A549 treated with AZD9567 at 1 μM for 4 hours (cell line): ENCODE results near the gene CD160. TPM values are rescaled to one million over a fixed set of nuclear protein-coding genes. Genes with fewer than 3 reads are reported as not detected.

ENCODE experiments used
- total RNA-seq: library from RNA; stranded (reverse); fragments of 200-300 nt; extraction: Qiagen RNA extraction; gene quantifications from 5 replicates; pipeline ENCODE4 v1.2.3, GENCODE V29; 2022; ENCODE audit not compliant: insufficient read depth

The CD160 gene, protein sequence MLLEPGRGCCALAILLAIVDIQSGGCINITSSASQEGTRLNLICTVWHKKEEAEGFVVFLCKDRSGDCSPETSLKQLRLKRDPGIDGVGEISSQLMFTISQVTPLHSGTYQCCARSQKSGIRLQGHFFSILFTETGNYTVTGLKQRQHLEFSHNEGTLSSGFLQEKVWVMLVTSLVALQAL
- total RNA-seq, result not detected in 5 replicates

GRCh38 chr1:145719230-145720079 is at the start of gene CD160:
Gene CD160, plus strand, starts transcription at chr1:145719499. Its CDS starts 8,829 bp downstream, at chr1:145728328.

DNA sequence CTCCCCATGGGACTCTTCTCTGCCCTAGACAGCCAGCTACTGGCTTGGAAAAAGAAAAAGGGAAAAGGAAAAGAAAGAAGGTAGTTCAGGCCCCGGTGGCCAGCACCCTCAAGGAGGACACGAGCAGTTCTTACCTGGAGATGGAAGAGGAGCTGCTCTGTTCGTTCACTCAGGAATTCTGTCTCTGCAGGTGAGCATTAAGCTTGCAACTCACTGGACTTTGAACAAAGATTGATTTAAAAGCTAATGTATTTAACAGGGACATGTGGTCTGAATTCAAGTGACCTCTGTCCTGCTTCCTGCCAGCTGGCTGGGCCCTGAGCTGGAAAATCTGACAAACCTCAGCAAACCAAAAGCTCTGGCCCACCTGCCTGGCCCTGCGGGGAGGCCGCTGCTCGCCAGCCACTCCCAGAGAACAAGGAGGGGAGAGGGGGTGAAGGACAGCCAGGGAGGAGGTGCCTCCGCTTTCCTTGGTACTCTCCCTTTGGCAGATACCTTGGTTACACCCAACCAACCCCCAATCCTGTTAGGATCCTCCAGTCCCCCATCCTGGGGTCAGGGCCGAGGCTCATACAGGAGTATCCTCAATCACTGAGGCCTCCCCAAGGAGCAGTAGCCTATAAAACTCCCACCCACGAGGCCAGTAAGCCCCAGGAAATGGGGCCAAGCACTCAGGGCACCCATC is 12.0 kb upstream of the CD160 start, which contains the start of gene PDZK1:
TSS of gene PDZK1 (minus strand) at position 186 of the 685 bp plus-strand sequence. CDS start 19,347 bp downstream, outside the sequence.

Other genes with a start within 250 kb of the CD160 start
- 13.6 to 23.7 TPM (median 15.6 TPM) in 5 replicates for gene GPR89A, start 111.5 kb upstream of the CD160 start, total RNA-seq
- 0.57 to 0.85 TPM (median 0.74 TPM) in 4 of 5 replicates, not detected in the other for gene PDZK1, start 12.1 kb upstream of the CD160 start, total RNA-seq
- gene RNF115, start 104.6 kb downstream of the CD160 start, total RNA-seq, result 12.3 to 15.7 TPM (median 12.3 TPM) in 5 replicates
- 33.2 to 43.4 TPM (median 36.7 TPM) in 5 replicates for gene POLR3C, start 104.7 kb downstream of the CD160 start, total RNA-seq
- gene NUDT17, start 126.1 kb downstream of the CD160 start, total RNA-seq, result 5.1 to 6.4 TPM (median 5.9 TPM) in 5 replicates
- gene PIAS3, start 139.6 kb downstream of the CD160 start, total RNA-seq, result 31.8 to 47.9 TPM (median 37.4 TPM) in 5 replicates
- not detected in 5 replicates for gene ANKRD35, start 166.4 kb downstream of the CD160 start, total RNA-seq
- gene ITGA10, start 190.6 kb downstream of the CD160 start, total RNA-seq, result 0.58 to 1.3 TPM (median 0.92 TPM) in 4 of 5 replicates, not detected in the other
- 31.0 to 36.0 TPM (median 33.0 TPM) in 5 replicates for gene PEX11B, start 199.2 kb downstream of the CD160 start, total RNA-seq
- gene RBM8A, start 208.0 kb downstream of the CD160 start, total RNA-seq, result 188 to 233 TPM (median 231 TPM) in 5 replicates
- 9.8 to 15.5 TPM (median 10.1 TPM) in 5 replicates for gene LIX1L, start 238.5 kb downstream of the CD160 start, total RNA-seq
- 0.16 to 0.27 TPM (median 0.18 TPM) in 4 of 5 replicates, not detected in the other for gene ANKRD34A, start 245.1 kb downstream of the CD160 start, total RNA-seq
- 10.9 to 13.8 TPM (median 11.5 TPM) in 5 replicates for gene POLR3GL, start 245.2 kb downstream of the CD160 start, total RNA-seq